Glomerular endothelial cell (primary cell): ENCODE measurements around the gene CRTC3. TPM values are rescaled to one million over a fixed set of nuclear protein-coding genes. Genes with fewer than 3 reads are reported as not detected.
A peak's percentile ranks its signal among the peaks of the same experiment; 100 is the strongest.

ENCODE experiments used
- DNase-seq: peaks from one replicate; pipeline ENCODE4 v3.0.0-alpha.2; 2011; ENCODE audit warnings: low read depth, low spot score; ENCODE audit errors: extremely low read depth
- total RNA-seq: library from RNA; depleted of rRNA; stranded (reverse); fragments of >200 nt; gene quantifications from 2 replicates; pipeline ENCODE4 v1.2.3, GENCODE V29; 2015

CRTC3 gene
- total RNA-seq, 1 donor from 2014 or later = 22.9 TPM

DNA sequence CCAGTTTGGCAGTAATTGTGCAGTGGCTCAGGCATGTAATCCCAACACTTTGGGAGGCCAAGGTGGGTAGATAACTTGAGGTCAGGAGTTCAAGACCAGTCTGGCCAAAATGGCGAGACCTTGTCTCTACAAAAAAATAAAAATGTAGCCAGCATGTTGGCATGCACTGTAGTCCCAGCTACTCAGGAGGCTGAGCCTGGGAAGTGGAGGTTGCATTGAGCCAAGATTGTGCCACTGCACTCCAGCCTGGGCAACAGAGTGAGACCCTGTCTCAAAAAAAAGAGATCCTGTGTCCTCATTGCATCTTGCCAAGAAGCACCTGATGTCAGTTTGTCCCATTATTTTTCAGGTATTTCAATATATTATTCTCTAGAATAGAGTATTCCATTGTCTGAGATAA, 61.8 kb downstream of the CRTC3 start:
- DNase-seq = no peak

DNA sequence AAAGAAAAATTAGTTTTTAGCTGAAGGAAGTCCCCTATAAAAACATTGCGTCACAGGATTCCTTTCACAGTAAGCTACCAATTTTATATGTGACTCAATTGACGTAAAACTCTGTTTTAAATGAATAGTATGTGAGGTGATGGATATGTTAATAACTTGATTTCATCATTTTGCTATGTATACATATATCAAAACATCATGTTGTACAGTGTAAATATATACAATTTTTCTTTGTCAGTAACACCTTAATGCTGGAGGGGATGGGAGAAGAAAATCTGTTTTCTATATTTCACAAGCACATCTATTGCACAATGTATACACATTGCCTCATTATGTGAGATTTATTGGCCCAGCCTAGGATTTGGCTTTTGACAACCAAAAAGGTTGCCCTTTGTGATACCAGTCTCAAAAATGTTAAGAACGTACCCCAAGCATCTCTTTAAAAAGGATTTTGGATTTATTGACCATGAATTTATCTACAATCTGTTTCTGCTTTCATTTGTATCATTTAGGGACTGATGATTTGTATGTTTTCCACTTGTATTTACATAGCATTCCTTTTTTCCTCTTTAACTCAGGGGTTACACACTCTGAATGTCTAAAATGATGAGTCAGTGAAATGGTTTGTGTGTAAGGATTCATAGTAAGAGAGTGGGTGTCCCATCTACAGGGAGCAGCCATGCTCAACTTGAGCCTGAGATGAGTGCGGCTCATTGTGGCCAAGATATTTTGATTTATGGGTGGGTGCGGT, 62.6 kb downstream of the CRTC3 start:
- DNase-seq = no peak

DNA sequence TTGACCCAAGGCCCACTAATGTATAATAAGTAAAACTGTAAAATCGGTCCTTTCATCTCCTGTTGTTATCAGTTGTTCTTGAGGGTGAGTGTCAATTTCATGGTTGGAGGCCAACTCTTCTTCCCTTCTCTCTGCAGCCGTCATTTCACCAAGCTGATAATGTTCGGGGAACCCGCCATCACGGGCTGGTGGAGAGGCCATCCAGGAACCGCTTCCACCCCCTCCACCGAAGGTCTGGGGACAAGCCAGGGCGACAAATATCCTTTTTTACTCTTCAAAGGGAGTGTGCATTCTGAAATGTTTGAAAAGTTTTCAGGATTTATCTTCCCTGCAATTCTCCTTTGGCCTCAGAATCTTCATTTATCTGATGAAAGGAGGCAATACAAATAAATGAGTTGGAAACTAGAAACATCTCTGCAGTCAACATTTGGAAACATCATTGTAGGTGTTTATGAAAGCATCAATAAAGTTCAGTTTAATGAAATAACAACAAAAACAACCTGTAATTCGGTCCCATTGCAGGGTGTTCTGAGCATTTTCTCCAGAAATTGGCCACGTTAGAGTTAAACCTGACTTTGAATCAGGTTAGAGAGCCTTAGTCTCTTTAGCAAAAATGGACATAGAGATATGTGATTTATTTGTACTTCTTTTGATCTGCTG, 63.9 kb downstream of the CRTC3 start:
- DNase-seq = no peak

DNA sequence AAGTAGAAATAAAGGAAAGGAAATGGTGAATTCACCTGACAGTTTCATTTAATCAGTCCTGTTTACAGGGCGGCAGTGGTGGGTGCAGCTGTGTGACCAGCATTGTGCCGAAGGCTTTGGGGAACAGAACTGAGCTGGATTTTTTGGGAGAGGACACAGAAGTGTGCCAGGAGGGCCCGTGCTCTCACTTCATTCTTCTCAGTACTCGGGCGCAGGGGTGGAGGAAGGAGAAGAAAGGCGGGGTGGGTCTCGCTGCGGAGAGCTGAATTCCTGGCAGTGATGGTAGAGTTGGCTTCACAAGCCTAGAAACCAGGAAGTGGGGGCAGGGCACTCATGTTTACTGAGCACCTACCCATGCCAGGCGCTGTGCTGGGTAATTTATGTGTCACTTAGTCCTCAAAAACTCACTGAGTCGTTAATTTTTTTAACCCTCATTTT, 64.6 kb downstream of the CRTC3 start:
- DNase-seq = peak; percentile 33

DNA sequence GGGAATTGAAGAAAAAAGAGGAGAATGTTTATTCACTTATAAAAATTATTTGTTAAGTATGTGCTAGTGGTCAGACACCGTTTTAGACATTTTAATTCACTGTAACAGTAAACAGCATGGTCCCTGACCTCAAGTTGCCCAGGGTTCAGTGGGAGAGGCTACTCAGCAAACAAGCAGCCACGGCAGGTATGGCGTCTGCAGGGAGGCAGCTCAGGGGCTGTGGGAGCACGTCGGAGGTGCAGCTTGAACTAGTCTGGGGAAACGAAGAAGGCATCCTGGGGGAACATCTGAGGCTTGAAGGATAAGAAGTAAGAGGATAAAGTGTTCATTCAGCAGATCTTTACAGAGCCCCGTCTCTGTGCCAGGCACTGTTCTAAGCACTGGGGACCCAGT, 66.0 kb downstream of the CRTC3 start:
- DNase-seq = no peak

DNA sequence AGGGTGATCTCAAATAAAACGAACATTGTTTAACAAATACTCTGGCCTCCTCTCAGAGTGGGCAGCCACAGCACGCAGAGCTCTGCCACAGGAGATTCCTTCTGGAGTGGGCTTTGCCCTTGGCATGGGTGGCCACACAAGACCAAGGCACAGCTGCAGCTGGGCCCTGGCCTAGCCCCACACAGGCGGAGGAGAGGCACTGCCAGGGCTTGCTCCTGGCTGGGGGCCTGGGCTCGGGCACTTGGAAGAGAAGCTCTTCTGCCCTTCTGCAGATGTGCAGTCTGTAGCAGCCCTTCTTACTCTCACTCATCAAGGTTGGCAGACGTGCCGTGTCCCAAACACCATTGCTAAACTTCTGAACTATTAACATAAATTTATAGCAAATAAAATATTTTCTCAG, 67.2 kb downstream of the CRTC3 start:
- DNase-seq = no peak

DNA sequence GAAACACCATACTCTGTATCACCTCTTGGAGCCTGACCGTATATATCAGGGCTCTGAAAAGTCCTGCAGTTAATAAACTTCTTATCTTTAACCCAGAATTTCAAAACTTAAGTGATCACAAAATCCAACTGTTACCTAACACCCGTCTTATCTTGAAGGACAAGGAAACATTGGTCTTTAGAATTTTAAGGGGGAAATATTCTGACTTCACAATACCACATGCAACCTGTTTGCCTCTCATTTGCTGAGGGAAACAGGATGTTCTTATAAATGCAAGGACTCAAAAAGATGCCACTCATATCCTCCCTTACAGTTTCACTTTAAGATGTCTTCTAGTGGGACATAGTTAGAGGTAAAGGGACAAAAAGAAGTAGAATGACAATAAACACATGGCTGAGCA, 67.9 kb downstream of the CRTC3 start:
- DNase-seq = no peak

DNA sequence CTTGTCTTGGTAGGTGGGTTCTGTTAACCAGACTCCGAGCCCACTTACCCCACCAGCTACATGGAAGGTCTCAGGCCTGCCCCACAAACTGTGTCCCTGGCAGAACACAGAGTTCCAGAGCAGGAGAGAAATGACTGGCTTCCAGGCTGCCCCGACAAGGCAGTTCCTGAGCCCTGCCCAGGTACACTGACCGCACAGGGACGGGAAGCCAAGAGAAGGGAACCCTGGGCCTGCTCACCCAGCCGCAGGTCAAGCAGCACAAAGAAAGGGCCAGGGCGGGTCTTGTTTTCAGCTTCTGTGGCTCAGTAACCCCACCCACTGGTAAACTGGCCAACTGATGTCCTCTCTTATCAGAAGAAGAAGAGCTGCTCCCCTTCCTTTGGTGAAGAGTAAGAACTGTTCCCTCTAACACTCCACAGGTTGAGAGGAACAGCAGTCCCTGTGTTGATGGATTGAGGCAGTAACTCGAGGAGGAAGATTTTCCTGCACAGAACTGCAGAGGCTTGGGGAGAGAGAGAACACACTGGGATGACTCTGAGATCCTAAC, 68.4 kb downstream of the CRTC3 start:
- no peak for DNase-seq

DNA sequence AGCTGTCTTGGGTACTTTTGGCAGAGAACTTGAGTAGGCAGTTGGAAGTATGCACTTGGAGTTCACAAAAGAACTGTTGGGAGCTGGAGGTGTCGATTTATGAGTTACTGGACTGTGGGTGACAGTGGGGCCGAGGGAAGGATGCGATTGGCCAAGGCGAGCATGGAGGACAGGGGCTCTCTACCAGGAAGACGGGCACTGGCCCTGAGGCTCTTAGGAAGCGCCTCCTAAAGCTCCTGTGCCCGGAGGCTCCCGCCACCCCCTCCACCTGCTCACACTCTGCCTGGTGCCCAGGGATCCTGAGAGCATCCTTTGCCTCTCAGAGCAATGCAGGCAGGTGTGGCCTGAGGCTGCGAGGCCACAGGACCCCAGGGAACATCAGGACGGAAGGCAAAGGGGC, 69.0 kb downstream of the CRTC3 start:
- no peak for DNase-seq

DNA sequence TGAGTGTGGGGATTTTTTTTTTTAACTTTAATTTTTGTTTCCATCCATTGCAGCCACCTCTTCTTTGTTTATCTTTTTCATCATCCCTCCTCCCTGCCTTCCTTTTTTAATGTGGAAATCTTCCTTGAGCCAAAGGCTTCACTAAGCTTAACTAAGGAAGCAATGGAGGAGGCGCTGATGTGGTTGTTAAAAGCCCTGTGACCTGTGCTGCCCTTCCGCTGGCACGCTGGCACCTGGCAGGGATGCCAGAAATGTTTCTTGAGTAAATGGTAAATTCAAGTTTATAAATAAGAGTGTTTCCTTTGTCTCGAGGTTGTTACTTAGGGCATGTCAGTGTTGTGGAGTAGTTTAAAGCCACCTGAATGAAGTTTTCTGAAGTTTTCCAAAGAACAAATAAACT, 69.4 kb downstream of the CRTC3 start:
- DNase-seq = no peak

DNA sequence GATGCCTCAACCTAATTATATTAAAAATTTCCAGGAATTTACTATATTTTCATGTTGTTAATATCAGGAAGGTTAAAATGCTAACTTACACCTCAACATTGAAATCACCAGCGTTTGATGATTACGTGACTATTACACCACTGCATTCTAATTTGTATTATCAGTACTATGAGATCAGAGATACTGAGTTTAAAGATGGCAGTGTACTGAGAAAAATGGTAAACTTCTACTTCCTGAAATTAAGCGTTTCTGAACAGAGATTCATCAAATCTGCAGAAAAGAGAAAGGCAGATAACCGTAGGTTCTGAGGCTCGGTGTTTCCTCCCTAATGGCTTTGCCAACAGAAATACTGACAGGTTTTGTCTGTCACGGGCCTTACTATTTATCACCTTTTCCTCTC, 69.9 kb downstream of the CRTC3 start:
- DNase-seq = no peak

DNA sequence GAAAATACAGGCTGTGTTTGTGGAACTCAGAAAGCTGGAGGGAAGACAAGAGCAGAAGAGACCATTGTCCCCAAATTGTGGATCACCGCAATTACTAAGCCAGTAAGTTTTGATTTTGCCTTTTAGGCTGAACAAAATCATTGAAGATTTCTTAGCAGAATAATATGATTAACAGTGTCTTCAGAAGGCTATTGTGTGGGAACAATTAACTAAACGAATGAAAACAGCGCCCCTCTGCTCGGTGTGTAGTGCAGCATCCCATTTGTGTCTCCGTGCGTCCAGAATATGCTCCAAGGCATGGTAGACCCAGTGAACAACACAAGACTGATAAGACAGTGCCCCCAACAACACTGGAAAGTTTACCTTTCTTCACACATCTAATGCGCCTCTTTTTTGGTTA, 71.2 kb downstream of the CRTC3 start:
- DNase-seq = no peak

DNA sequence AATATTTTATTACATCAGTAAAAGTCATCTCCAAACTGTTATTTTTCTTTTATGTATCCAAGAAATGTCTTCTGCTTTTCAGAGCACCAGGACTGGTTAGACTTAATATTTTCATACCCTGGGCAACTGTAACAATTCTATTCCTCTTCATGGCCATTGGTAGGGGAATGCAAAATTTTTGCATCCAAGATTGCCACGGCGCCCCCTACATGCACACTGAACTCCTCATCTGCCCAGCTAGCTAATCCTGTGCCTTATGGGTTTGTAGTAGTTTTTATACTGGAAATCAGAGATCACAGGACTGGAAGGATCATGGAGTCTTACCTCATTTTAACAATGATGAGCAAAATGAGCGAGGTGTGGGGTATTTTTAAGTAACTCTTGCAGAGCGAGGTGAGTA, 74.2 kb downstream of the CRTC3 start:
- no peak for DNase-seq

DNA sequence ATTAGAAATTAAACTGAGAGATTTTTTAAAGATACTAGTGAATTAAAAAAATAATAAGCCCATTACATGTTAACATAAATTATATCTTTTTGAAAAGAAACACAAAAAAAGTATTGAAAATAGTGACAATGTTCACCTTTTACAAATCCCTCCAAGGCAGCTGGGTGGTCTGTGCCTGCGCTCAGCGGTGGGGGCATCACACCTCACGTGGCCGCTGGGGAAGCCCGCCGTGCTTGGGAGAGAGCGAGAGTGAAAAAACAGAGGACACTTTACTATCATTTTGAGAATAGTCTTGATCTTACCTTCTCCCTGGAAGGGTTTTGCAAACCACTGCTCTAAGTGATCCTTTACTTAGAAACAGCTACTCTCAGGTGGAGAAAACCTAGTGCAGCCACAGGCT, 76.9 kb downstream of the CRTC3 start:
- no peak for DNase-seq

DNA sequence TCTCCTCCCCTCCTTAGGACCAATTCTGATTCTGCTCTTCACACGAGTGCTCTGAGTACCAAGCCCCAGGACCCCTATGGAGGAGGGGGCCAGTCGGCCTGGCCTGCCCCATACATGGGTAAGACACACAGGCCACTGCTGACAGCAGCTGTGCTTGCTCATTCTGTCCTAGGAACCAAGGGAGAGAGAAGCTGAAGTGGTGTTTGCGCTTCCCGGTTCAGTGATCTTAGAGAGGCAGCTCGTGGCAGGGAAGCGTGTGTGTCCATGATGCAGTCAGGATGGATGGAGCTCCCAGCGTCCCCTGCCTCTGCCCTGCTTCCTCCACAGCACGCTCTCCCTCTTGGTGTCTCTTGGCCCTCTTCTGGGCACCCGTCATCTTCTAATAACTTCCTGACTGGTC, 77.6 kb downstream of the CRTC3 start:
- no peak for DNase-seq

DNA sequence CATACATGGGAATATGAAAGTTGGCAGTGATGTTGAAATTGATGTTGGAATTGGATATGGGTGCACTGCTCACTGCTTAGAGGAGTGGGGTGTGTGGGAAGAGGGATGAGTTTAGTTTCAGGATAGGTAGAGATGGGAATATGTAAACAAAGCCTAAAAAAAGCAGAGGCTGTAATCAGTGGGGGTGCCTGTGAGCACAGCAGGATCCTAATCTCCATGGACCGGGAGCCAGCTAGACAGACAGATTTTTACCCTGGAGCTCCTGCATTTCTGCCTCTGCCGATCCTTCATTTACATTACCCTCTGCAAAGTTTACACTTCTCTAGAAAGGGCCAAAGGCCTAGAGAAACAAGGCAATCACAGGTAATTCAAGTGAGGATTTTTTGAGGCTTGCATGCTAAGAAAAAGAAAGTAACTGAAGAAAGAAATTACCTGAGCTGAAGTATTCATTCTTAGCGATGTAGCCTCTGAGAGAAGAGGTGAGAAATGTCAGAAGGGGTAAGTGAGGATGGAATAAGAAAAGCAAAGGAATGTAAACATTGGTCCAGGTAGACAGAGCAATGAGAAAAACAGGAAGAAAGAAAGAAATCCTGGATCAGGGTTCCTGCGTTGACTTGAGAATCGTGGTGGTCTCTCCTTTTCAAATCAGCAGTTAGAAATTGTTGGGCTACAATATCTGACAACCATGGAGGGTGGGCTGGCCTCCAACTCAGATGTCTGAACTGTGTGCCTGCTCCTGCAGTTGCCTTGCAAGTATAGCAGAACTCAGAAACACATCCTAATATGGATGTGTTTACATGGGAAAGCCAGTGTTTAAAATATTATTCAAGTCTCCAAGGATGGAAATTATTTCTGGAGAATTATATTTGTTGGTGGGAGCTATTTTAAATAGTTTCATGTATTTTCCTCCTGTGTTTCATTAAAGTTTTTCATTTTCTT, 79.8 kb downstream of the CRTC3 start:
- no peak for DNase-seq

DNA sequence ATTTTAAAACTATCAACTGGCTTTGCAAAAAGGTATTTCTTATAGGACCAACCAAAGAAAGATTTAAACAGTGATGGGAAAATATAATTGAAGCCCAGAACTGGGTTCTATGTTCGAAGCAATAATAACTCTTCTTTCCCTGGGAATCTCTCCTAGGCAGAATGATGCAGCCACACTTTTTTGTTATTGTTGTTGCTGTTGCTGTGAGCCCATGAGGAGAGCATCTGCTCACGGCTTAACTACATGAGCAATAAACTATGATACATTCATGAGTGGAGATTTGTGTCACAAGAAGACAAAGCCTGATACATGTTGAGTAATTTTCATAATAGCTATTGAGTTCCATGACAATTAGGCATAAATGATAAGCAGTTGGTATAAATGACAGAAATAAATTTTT, 80.5 kb downstream of the CRTC3 start:
- DNase-seq = no peak

DNA sequence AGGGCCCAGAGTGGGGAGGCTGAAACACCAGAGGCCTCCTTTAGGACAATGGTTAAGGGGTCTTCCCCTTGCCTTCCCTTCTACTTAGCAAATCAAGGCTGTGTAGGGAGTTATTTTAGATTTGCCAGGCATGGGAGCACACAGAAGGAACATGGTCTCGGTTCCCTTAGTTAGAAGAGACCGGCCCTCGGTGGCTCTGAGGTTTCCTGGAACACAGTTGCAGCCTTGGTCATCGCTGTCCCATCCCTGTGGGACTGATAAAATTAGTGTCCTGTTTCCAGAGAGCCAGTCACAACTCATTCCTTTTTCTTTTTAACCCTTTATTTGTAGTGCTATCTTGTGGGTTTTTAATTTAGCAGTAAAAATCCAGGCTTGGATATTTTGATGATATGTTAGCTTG, 81.4 kb downstream of the CRTC3 start:
- no peak for DNase-seq

DNA sequence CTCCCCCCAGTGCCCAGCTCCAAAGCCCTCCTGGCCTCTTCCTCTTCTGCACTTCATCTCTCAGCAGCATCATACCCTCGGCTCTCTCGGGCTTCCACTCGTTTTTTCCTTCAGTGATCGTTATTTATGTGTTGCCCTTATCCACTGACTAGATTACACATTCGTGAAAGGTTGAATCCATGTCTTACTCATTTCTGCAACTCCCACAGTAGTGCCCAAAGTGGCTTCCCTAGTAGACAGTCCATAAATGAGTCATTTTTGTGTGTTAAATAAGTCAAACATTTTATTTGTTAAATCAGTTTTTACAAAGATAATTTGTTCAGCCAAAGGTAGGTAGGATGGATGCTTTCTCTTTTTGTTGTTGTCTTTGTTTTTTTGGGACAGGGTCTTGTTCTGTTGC, 87.4 kb downstream of the CRTC3 start:
- no peak for DNase-seq

DNA sequence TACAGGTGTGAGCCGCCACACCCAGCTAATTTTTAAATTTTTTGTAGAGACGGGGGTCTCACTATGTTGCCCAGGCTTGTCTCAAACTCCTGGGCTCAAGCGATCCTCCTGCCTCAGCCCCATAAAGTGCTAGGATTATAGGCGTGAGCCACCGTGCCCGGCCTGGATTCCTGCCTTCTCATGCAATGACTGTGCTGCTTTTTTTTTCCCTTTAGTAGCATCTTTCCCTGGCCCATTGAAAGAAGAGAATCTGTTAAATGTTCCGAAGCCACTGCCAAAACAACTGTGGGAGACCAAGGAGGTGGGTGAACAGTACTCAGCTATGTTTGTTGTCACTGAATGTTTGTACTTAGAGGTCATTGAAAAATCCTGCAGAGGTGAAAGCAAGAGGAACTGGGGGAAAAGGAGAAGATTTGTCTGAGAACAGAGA, 88.0 kb downstream of the CRTC3 start:
- DNase-seq = no peak
